HepG2 (cell line): ENCODE results near the gene BABAM2. TPM values are rescaled to one million over a fixed set of nuclear protein-coding genes. Genes with fewer than 3 reads are reported as not detected.

Experiments
- ATAC-seq: fragments of 200-7000 bp; cut with Tn5 transposase; 3 replicates; pipeline ENCODE4 v1.9.1; 2020; ENCODE audit warnings: mild to moderate bottlenecking, moderate library complexity
- BruUV-seq: library from RNA; stranded (reverse); fragments of 400-500 nt; replicated peaks from 2 replicates; lab custom pipeline; 2021; lab: Mats Ljungman, UMichigan
- CTCF ChIA-PET: fragments of 300-600 bp; formaldehyde crosslinking; extraction: SDS; loops from one replicate; lab custom pipeline; 2021; ENCODE audit warnings: low total read pairs, inconsistent platforms, low intra/inter-chr PET ratio; lab: Yijun Ruan, JAX
- POLR2A ChIA-PET: fragments of 350-600 bp; sonication (Branson Sonifier 250); formaldehyde crosslinking; loops from one replicate; lab custom pipeline; 2020; ENCODE audit warnings: antibody characterized with exemption, inconsistent platforms; lab: Yijun Ruan, JAX
- DNase-seq: peaks from one replicate; pipeline ENCODE4 v3.0.0-alpha.2; 2015; ENCODE audit warnings: low spot score
- FAIRE-seq: peaks from 3 replicates; lab custom pipeline; 2011; peaks lifted over from hg19 to GRCh38; lab: Jason Lieb, UNC
- H2AFZ ChIP-seq: one replicate; pipeline ENCODE4 v1.6.1; 2011; ENCODE audit warnings: low read length, inconsistent platforms
- H3K27ac ChIP-seq: fragments of 300-600 bp; 3 replicates; pipeline ENCODE4 v1.8.0; 2011; ENCODE audit warnings: mixed run types, mild to moderate bottlenecking, mixed read lengths, low read length, inconsistent platforms; ENCODE audit not compliant: insufficient read depth; ENCODE audit errors: extremely low read length
- H3K27me3 ChIP-seq, 2 experiments: fragments of 200-600 bp in 1 of 2; 2 replicates in 1 of 2; 3 replicates in 1 of 2; pipeline versions ENCODE4 v1.6.0 to v1.8.0; 2011; ENCODE audit warnings: low read length in 2 of 2, mild to moderate bottlenecking in 2 of 2, moderate library complexity in 2 of 2, inconsistent platforms in 1 of 2; ENCODE audit not compliant: insufficient read depth in 2 of 2, control insufficient read depth in 1 of 2
- H3K36me3 ChIP-seq, 2 experiments: fragments of 200-600 bp in 1 of 2; replicated peaks in 1 of 2; 2 replicates in 1 of 2; 3 replicates in 1 of 2; pipeline versions ENCODE4 v1.5.1 to v1.8.0; 2011; ENCODE audit warnings: low read length in 2 of 2, inconsistent platforms in 1 of 2; ENCODE audit not compliant: insufficient read depth in 2 of 2, control insufficient read depth in 1 of 2
- H3K4me1 ChIP-seq: 2 replicates; pipeline ENCODE4 v1.5.1; 2012; ENCODE audit warnings: low read length, inconsistent platforms; ENCODE audit not compliant: insufficient read depth
- H3K4me2 ChIP-seq: 2 replicates; pipeline ENCODE4 v1.6.0; 2011; ENCODE audit warnings: low read depth, low read length, inconsistent platforms
- H3K4me3 ChIP-seq, 3 experiments: fragments of 200-600 bp in 1 of 3; sonication (generic), shearing (Covaris generic) in 1 of 3; replicated peaks in 1 of 3; 2 replicates each; pipeline ENCODE4 v1.5.1; 2011 to 2016; ENCODE audit warnings: low read length in 3 of 3, inconsistent platforms in 2 of 3, low read depth in 2 of 3, mild to moderate bottlenecking in 2 of 3, control low read depth in 1 of 3, mixed read lengths in 1 of 3; ENCODE audit not compliant: insufficient read depth in 1 of 3
- H3K79me2 ChIP-seq: one replicate; pipeline ENCODE4 v1.6.1; 2011; ENCODE audit warnings: low read length, inconsistent platforms; ENCODE audit not compliant: insufficient read depth
- H3K9ac ChIP-seq: 2 replicates; pipeline ENCODE4 v1.6.0; 2011; ENCODE audit warnings: mild to moderate bottlenecking, low read depth, low read length, inconsistent platforms; ENCODE audit not compliant: insufficient read depth
- H3K9me3 ChIP-seq: 2 replicates; pipeline ENCODE4 v1.5.1; 2012; ENCODE audit warnings: mild to moderate bottlenecking, low read length
- H4K20me1 ChIP-seq: 2 replicates; pipeline ENCODE4 v1.6.0; 2011; ENCODE audit warnings: inconsistent platforms, mild to moderate bottlenecking, low read length, moderate library complexity; ENCODE audit not compliant: insufficient read depth
- FOXA3 ChIP-seq: IDR thresholded peaks from 2 replicates; pipeline ENCODE4 v1.6.1; 2016; ENCODE audit warnings: missing genetic modification reagents, missing compliant biosample characterization
- STAG1 ChIP-seq: sonication (generic); formaldehyde crosslinking; IDR thresholded peaks from 2 replicates; pipeline ENCODE4 v1.4.0; 2020; ENCODE audit warnings: missing genetic modification reagents
- ZNF335 ChIP-seq: sonication (generic); formaldehyde crosslinking; IDR thresholded peaks from 2 replicates; pipeline ENCODE4 v1.4.0; 2020; ENCODE audit warnings: missing genetic modification reagents
- ZNF674 ChIP-seq: sonication (generic); formaldehyde crosslinking; IDR thresholded peaks from 2 replicates; pipeline ENCODE4 v1.5.0; 2020; ENCODE audit warnings: low read depth, mild to moderate bottlenecking, missing genetic modification reagents
- ZNF788 ChIP-seq: sonication (generic); formaldehyde crosslinking; IDR thresholded peaks from 2 replicates; pipeline ENCODE4 v1.5.0; 2020; ENCODE audit warnings: mild to moderate bottlenecking, missing genetic modification reagents, borderline replicate concordance
- WGBS: methylation state at CpG from one replicate; pipeline ENCODE4 v1.1.6; 2017; ENCODE audit warnings: low lambda C conversion rate; 5-methylcytosine and 5-hydroxymethylcytosine counted together
- in situ Hi-C: cut with HindIII; loops from 2 replicates; pipeline ENCODE4 v1.10.0; 2017; ENCODE audit warnings: low pct_unique_long_range_greater_than_20kb; ENCODE audit not compliant: extremely low pct_ligation_motif_present
- intact Hi-C: fragments of 100-400 bp; cut with micrococcal nuclease; formaldehyde crosslinking; loops from one replicate; pipeline ENCODE4 v1.10.0; 2022; ENCODE audit not compliant: unreplicated experiment
- polyA plus RNA-seq, 8 experiments: library from polyadenylated mRNA; depleted of rRNA in 3 of 8; stranded (reverse) in 7 of 8; unstranded in 1 of 8; fragments of >200 nt; fragmentation: Illumina TruSeq in 4 of 8; extraction: Trizol in 4 of 8; gene quantifications; 2 replicates each; pipeline versions ENCODE4 v1.2.1 to v1.2.3, GENCODE V29; 2011 to 2016; ENCODE audit warnings: low read depth in 4 of 8, missing spikeins in 1 of 8, mixed read lengths in 1 of 8; ENCODE audit not compliant: insufficient read depth in 1 of 8
- total RNA-seq, 5 experiments: library from RNA; depleted of rRNA; stranded (reverse); fragments of >200 nt; fragmentation: Illumina TruSeq; extraction: Trizol; gene quantifications; 2 replicates each; pipeline ENCODE4 v1.2.3, GENCODE V29; 2016; ENCODE audit warnings: low read depth in 1 of 5
- TF ChIP-seq, protein P1 (sequence below): sonication (generic); formaldehyde crosslinking; IDR thresholded peaks from 2 replicates; pipeline ENCODE4 v1.5.0; 2020; ENCODE audit warnings: mild to moderate bottlenecking, missing genetic modification reagents, borderline replicate concordance
- TF ChIP-seq, protein P2 (sequence below): sonication (generic); formaldehyde crosslinking; IDR thresholded peaks from 2 replicates; pipeline ENCODE4 v1.4.0; 2020; ENCODE audit warnings: missing genetic modification reagents

Gene BABAM2
- total and polyA plus RNA-seq, 2 of the 13 experiments (the other 11 are each of a cell fraction or from before 2014, with no cell fraction given): 24.9 to 28.0 TPM

DNA sequence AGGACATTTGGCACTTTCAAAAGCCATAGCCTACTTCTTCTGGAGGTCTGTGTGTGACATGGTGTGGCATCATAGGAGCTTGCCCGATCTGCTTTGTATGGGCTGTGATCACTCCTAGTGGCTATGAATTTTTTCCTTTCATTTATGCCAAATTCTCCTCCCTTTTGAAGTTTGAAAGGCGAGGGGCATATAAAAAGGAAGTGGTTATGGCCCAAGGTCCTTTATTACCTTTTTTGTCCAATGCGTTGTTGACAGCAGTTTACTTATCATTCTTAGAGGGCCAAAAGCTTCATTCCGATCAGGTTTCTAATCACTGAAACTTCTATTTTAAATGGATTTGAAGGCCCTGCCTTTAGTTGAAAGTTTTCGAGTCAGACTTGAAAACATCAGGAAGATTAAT lies 277.8 kb downstream of the BABAM2 start:
- CTCF ChIA-PET: no interaction called here
- DNase-seq: no peak
- Histone ChIP-seq H3K27ac (no peak overlapping the region), H3K4me2 (no peak overlapping the region), H3K9me3 (no peaks in the 10 kb centered on the region), H3K27me3 (no peaks in the 10 kb centered on the region), H3K4me1 (peaks cover 28% of the 10 kb centered on the region), H3K9ac (no peak overlapping the region), H3K79me2 (no peaks in the 10 kb centered on the region), H2AFZ (no peak overlapping the region), H3K36me3 (no peaks in the 10 kb centered on the region), H4K20me1 (no peaks in the 10 kb centered on the region), H3K4me3 (no peak overlapping the region)
- TF ChIP-seq ZNF335 (CRISPR knock-in tag) (no peak), STAG1 (CRISPR knock-in tag) (0 out of 2 replicates have a peak, but pooled peaks have one; percentile 9)
- BruUV-seq: no TSS peak
- no peak for ATAC-seq
- in situ Hi-C loops (no loop called here), intact Hi-C loops (no loop called here)
- no peak for FAIRE-seq
- POLR2A ChIA-PET: no interaction called here
- 97% methylated on average over 5 of the region's 5 CpGs for WGBS

DNA sequence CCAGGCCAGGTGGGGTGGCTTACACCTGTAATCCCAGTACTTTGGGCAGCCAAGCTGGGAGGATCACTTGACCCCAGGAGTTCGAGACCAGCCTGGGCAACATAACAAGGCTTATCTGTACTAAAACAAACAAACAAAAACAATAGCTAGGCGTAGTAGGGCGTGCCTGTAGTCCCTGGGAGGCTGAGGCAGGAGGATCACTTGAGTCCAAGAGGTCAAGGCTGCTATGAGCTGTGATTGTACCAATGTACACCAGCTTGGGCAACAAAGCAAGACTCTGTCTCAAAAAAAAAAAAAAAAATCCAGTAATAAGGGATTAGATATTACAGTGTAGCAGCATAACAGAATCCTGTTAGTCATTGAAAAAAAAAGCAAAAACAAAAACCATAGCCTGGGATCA lies 279.0 kb downstream of the BABAM2 start:
- Histone ChIP-seq H3K27me3 (no peaks in the 10 kb centered on the region), H3K79me2 (no peaks in the 10 kb centered on the region), H3K9me3 (no peaks in the 10 kb centered on the region), H3K36me3 (no peaks in the 10 kb centered on the region), H3K4me2 (no peak overlapping the region), H3K27ac (no peak overlapping the region), H3K4me1 (peaks cover 34% of the 10 kb centered on the region), H3K9ac (no peak overlapping the region), H4K20me1 (no peaks in the 10 kb centered on the region), H2AFZ (no peak overlapping the region), H3K4me3 (no peak overlapping the region)
- in situ Hi-C loops: no loop called here
- DNase-seq: peak; percentile 63
- intact Hi-C loops: no loop called here
- no peak for FAIRE-seq
- ATAC-seq: no peak
- ChIA-PET POLR2A (interaction anchor here (1.5 kb wide), 1 partner anchor 416 kb away, joined by 3 read pairs; no protein-coding TSS in a partner anchor), CTCF (no interaction called here)
- no TSS peak for BruUV-seq
- 60% methylated on average over 3 of the region's 3 CpGs for WGBS
- TF ChIP-seq ZNF788 (CRISPR knock-in tag) (no peak), FOXA3 (CRISPR knock-in tag) (peak; percentile 30; the same call in 1 of the 2 replicates), ZNF674 (CRISPR knock-in tag) (no peak)
- TF ChIP-seq, protein P1, sequence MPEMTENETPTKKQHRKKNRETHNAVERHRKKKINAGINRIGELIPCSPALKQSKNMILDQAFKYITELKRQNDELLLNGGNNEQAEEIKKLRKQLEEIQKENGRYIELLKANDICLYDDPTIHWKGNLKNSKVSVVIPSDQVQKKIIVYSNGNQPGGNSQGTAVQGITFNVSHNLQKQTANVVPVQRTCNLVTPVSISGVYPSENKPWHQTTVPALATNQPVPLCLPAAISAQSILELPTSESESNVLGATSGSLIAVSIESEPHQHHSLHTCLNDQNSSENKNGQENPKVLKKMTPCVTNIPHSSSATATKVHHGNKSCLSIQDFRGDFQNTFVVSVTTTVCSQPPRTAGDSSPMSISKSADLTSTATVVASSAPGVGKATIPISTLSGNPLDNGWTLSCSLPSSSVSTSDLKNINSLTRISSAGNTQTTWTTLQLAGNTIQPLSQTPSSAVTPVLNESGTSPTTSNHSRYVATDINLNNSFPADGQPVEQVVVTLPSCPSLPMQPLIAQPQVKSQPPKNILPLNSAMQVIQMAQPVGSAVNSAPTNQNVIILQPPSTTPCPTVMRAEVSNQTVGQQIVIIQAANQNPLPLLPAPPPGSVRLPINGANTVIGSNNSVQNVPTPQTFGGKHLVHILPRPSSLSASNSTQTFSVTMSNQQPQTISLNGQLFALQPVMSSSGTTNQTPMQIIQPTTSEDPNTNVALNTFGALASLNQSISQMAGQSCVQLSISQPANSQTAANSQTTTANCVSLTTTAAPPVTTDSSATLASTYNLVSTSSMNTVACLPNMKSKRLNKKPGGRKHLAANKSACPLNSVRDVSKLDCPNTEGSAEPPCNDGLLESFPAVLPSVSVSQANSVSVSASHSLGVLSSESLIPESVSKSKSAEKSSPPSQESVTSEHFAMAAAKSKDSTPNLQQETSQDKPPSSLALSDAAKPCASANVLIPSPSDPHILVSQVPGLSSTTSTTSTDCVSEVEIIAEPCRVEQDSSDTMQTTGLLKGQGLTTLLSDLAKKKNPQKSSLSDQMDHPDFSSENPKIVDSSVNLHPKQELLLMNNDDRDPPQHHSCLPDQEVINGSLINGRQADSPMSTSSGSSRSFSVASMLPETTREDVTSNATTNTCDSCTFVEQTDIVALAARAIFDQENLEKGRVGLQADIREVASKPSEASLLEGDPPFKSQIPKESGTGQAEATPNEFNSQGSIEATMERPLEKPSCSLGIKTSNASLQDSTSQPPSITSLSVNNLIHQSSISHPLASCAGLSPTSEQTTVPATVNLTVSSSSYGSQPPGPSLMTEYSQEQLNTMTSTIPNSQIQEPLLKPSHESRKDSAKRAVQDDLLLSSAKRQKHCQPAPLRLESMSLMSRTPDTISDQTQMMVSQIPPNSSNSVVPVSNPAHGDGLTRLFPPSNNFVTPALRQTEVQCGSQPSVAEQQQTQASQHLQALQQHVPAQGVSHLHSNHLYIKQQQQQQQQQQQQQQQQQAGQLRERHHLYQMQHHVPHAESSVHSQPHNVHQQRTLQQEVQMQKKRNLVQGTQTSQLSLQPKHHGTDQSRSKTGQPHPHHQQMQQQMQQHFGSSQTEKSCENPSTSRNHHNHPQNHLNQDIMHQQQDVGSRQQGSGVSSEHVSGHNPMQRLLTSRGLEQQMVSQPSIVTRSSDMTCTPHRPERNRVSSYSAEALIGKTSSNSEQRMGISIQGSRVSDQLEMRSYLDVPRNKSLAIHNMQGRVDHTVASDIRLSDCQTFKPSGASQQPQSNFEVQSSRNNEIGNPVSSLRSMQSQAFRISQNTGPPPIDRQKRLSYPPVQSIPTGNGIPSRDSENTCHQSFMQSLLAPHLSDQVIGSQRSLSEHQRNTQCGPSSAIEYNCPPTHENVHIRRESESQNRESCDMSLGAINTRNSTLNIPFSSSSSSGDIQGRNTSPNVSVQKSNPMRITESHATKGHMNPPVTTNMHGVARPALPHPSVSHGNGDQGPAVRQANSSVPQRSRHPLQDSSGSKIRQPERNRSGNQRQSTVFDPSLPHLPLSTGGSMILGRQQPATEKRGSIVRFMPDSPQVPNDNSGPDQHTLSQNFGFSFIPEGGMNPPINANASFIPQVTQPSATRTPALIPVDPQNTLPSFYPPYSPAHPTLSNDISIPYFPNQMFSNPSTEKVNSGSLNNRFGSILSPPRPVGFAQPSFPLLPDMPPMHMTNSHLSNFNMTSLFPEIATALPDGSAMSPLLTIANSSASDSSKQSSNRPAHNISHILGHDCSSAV (CRISPR knock-in tag): no peak
- TF ChIP-seq, protein P2, sequence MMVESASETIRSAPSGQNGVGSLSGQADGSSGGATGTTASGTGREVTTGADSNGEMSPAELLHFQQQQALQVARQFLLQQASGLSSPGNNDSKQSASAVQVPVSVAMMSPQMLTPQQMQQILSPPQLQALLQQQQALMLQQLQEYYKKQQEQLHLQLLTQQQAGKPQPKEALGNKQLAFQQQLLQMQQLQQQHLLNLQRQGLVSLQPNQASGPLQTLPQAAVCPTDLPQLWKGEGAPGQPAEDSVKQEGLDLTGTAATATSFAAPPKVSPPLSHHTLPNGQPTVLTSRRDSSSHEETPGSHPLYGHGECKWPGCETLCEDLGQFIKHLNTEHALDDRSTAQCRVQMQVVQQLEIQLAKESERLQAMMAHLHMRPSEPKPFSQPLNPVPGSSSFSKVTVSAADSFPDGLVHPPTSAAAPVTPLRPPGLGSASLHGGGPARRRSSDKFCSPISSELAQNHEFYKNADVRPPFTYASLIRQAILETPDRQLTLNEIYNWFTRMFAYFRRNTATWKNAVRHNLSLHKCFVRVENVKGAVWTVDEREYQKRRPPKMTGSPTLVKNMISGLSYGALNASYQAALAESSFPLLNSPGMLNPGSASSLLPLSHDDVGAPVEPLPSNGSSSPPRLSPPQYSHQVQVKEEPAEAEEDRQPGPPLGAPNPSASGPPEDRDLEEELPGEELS (CRISPR knock-in tag): peak; percentile 62; the same call in 1 of the 2 replicates
